Right lobe of liver (tissue), 4 donors: ENCODE data around the gene SHMT2.

ENCODE experiments used
- CTCF ChIP-seq, 4 donors: fragments of 200-600 bp in 3 of 4; fragments of 450-650 bp in 1 of 4; IDR thresholded peaks; one replicate each; pipeline versions ENCODE4 v1.5.1 to v1.8.0; 2016 to 2022; ENCODE audit warnings: antibody characterized with exemption in 4 of 4, mild to moderate bottlenecking in 2 of 4
- POLR2A ChIP-seq: fragments of 450-650 bp; IDR thresholded peaks from one replicate; pipeline ENCODE4 v1.6.1; 2017; ENCODE audit warnings: antibody characterized with exemption, mild to moderate bottlenecking
- donor health status: DM: no; HTN: no; CAD: no.
- donor health status: DM: no; HTN: no; CAD: no.
- donor health status: DM: no; HTN: yes; CAD: no.

- TF ChIP-seq CTCF (IDR thresholded peaks at IDR 0.05) (no peak), POLR2A (no peak)
Observed at GRCh38 chr12:57201631-57202030, 27.9 kb upstream of the SHMT2 start.
